Smooth muscle cell (in vitro differentiated cells): ENCODE data around the gene LAT. TPM values are rescaled to one million over a fixed set of nuclear protein-coding genes. Genes with fewer than 3 reads are reported as not detected.

Experiments used
- DNase-seq: peaks from one replicate; lab custom pipeline; 2025; ENCODE audit not compliant: unreplicated experiment; lab: John Stamatoyannopoulos, UW
- H2AFZ ChIP-seq: fragments of 200-600 bp; sonication (generic); 2 replicates; pipeline ENCODE4 v1.6.0; 2016; ENCODE audit warnings: antibody characterized with exemption, low read depth, mild to moderate bottlenecking
- H3F3A ChIP-seq: fragments of 200-600 bp; sonication (generic); 2 replicates; pipeline ENCODE4 v1.6.0; 2017; ENCODE audit warnings: antibody characterized with exemption, low read depth
- H3K27ac ChIP-seq: fragments of 200-600 bp; sonication (generic); 2 replicates; pipeline ENCODE4 v1.5.1; 2016; ENCODE audit warnings: low read depth, mild to moderate bottlenecking
- H3K27me3 ChIP-seq: fragments of 200-600 bp; sonication (generic); 2 replicates; pipeline ENCODE4 v1.6.1; 2016; ENCODE audit warnings: low read depth, mild to moderate bottlenecking
- H3K36me3 ChIP-seq: fragments of 200-600 bp; sonication (generic); 2 replicates; pipeline ENCODE4 v1.5.1; 2016; ENCODE audit warnings: low read depth
- H3K4me1 ChIP-seq: fragments of 200-600 bp; sonication (generic); 2 replicates; pipeline ENCODE4 v1.5.1; 2016; ENCODE audit warnings: low read depth
- H3K4me2 ChIP-seq: fragments of 200-600 bp; sonication (generic); 2 replicates; pipeline ENCODE4 v1.6.0; 2016; ENCODE audit warnings: mild to moderate bottlenecking
- H3K4me3 ChIP-seq: fragments of 200-600 bp; sonication (generic); 2 replicates; pipeline ENCODE4 v1.5.1; 2016; ENCODE audit warnings: mild to moderate bottlenecking
- H3K79me2 ChIP-seq: fragments of 200-600 bp; sonication (generic); 2 replicates; pipeline ENCODE4 v1.6.0; 2016; ENCODE audit warnings: low read depth, mild to moderate bottlenecking
- H3K9ac ChIP-seq: fragments of 200-600 bp; sonication (generic); 2 replicates; pipeline ENCODE4 v1.6.0; 2016; ENCODE audit warnings: low read depth
- H3K9me3 ChIP-seq: fragments of 200-600 bp; sonication (generic); replicated peaks from 2 replicates; pipeline ENCODE4 v1.5.1; 2016; ENCODE audit warnings: low read depth
- H4K20me1 ChIP-seq: fragments of 200-600 bp; sonication (generic); 2 replicates; pipeline ENCODE4 v1.6.0; 2016; ENCODE audit warnings: low read depth
- WGBS: methylation state at CpG from one replicate; pipeline ENCODE4 v1.1.7; 2016; ENCODE audit warnings: low lambda C conversion rate; 5-methylcytosine and 5-hydroxymethylcytosine counted together
- polyA plus RNA-seq: library from polyadenylated mRNA; unstranded; fragments of >200 nt; fragmentation: Nextera tagmentation; extraction: Ambion mirVana; gene quantifications from 2 replicates; pipeline ENCODE4 v1.2.1, GENCODE V29; 2016
- total RNA-seq: library from RNA; depleted of rRNA; stranded (reverse); fragments of >200 nt; gene quantifications from 2 replicates; pipeline ENCODE4 v1.2.3, GENCODE V29; 2014
- TF ChIP-seq, protein P1 (sequence below): fragments of 200-600 bp; sonication (generic); IDR thresholded peaks from 2 replicates; pipeline ENCODE4 v1.5.1; 2017; ENCODE audit warnings: borderline replicate concordance, mild to moderate bottlenecking, antibody characterized with exemption; ENCODE audit not compliant: insufficient read depth, poor library complexity, severe bottlenecking

LAT gene
- total and polyA plus RNA-seq, 2 experiments from 2014 or later = 3.5 to 8.2 TPM

DNA sequence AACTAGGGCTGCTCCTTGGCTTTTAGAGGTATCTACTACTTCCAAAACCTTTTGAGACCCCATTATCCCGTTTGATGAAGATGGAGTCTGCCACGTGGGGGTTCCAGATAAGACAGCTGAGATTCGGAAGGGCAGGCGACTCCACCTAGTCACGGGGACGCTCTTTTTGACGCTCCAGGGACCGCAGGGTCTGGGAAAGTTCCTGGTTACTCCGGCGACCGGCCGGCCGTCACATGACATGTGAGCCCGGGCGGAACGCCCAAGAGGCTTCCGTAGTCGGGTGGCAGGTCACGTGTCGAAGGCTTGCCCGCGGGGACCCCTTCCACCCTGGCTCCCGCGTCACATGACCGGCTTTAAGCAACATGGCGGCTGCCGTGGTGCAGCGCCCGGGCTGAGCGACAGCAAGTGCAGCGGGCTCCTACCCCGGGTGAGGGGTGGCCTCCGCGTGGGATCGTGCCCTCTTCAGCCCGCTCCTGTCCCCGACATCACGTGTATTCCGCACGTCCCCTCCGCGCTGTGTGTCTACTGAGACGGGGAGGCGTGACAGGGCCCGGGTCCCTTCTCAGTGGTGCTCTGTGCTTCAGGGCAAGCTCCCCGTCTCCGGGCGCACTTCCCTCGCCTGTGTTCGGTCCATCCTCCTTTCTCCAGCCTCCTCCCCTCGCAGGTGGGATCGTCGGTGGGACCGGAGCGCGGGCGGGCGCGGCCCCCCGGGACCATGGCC lies 10.3 kb upstream of the LAT start, which contains the start of gene SPNS1:
Gene SPNS1 (plus strand): TSS at position 342 of the 721 bp plus-strand sequence. CDS start 374 bp downstream, at position 716.
- Histone ChIP-seq H3K27me3 (no peaks in the 10 kb centered on the region), H3K4me1 (peaks cover 5% of the 10 kb centered on the region), H3K4me3 (peak within 1 kb of the TSS; percentile 66), H3K27ac (peak within 1 kb of the TSS; percentile 66), H3K9me3 (no peaks in the 10 kb centered on the region), H3K36me3 (no peaks in the 10 kb centered on the region), H3K9ac (peak within 1 kb of the TSS; percentile 78), H4K20me1 (no peaks in the 10 kb centered on the region), H3F3A (peaks cover 4% of the 10 kb centered on the region), H3K79me2 (peaks cover 15% of the 10 kb centered on the region), H2AFZ (peak within 1 kb of the TSS; percentile 85), H3K4me2 (peak within 1 kb of the TSS; percentile 88)
- WGBS = under 1% methylated on average over 52 of the region's 60 CpGs
- TF ChIP-seq, protein P1, sequence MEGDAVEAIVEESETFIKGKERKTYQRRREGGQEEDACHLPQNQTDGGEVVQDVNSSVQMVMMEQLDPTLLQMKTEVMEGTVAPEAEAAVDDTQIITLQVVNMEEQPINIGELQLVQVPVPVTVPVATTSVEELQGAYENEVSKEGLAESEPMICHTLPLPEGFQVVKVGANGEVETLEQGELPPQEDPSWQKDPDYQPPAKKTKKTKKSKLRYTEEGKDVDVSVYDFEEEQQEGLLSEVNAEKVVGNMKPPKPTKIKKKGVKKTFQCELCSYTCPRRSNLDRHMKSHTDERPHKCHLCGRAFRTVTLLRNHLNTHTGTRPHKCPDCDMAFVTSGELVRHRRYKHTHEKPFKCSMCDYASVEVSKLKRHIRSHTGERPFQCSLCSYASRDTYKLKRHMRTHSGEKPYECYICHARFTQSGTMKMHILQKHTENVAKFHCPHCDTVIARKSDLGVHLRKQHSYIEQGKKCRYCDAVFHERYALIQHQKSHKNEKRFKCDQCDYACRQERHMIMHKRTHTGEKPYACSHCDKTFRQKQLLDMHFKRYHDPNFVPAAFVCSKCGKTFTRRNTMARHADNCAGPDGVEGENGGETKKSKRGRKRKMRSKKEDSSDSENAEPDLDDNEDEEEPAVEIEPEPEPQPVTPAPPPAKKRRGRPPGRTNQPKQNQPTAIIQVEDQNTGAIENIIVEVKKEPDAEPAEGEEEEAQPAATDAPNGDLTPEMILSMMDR = no peak
- peak; percentile 80 for DNase-seq

DNA sequence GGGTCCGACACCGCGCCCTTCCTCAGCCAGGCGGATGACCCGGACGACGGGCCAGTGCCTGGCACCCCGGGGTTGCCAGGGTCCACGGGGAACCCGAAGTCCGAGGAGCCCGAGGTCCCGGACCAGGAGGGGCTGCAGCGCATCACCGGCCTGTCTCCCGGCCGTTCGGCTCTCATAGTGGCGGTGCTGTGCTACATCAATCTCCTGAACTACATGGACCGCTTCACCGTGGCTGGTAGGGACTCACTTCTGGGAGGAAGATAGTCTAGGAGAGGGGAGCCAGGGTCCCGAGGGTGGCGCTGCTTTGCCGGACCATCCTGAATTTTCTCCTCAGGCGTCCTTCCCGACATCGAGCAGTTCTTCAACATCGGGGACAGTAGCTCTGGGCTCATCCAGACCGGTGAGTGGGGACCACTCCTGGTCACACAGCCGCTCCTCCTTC lies 9.7 kb upstream of the LAT start:
- no peaks in the 10 kb centered on the region for H3K27me3 ChIP-seq
- H3K4me2 ChIP-seq = peak overlapping the region; percentile 88
- no peaks in the 10 kb centered on the region for H4K20me1 ChIP-seq
- peaks cover 4% of the 10 kb centered on the region for H3F3A ChIP-seq
- peak overlapping the region; percentile 85 for H2AFZ ChIP-seq
- H3K9ac ChIP-seq = peak overlapping the region; percentile 78
- no peaks in the 10 kb centered on the region for H3K36me3 ChIP-seq
- no peaks in the 10 kb centered on the region for H3K9me3 ChIP-seq
- peaks cover 15% of the 10 kb centered on the region for H3K79me2 ChIP-seq
- H3K4me3 ChIP-seq = peak overlapping the region; percentile 66
- TF ChIP-seq, protein P1 = no peak
- no peak overlapping the region for H3K27ac ChIP-seq
- peaks cover 5% of the 10 kb centered on the region for H3K4me1 ChIP-seq
- 22% methylated on average over 28 of the region's 30 CpGs for WGBS
- DNase-seq = no peak

DNA sequence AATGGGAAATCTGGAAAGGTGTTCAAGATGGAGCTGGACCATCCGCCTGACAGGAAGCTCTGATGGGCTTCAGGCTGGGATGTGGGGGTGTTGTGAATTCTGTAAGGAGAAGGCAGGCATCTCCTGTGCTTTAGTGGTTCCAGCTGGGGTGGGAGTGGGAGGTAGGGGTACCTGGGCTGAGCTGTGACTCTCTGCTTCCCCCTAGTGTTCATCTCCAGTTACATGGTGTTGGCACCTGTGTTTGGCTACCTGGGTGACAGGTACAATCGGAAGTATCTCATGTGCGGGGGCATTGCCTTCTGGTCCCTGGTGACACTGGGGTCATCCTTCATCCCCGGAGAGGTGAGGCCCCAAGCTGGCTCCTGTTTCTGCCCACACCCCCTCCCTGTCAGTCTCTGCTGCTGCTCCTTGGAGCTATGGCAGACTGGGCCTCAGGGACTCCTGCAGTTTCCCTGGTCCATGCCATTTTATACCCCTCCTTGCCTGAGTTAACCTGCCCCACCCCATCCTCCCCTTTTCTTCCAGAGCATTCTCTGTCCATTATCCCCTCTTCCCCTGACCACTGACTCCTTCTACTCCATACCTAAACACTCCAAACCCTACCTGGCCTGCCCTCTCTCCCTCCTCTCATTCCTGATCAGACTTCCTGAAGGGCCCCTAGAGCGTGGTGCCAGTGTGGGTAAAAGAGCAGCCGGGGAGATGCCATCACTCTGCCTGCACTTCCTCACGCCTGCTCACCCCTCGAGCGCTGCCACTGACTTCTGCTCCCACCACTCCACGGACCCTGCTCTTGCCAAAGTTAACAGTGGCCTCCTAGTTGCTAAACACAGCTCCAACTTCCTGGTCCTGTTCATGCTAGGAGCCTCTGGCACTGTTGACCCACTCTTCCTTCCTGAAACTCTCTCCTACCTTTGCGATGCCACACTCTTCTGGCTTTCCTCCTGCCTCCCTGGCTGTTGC lies 6.9 kb upstream of the LAT start:
- Histone ChIP-seq H3K9ac (no peak overlapping the region), H3K4me3 (no peak overlapping the region), H3K36me3 (no peaks in the 10 kb centered on the region), H3K79me2 (peaks cover 15% of the 10 kb centered on the region), H3F3A (peaks cover 4% of the 10 kb centered on the region), H3K4me1 (peaks cover 5% of the 10 kb centered on the region), H3K27ac (no peak overlapping the region), H3K4me2 (no peak overlapping the region), H3K27me3 (no peaks in the 10 kb centered on the region), H2AFZ (no peak overlapping the region), H4K20me1 (no peaks in the 10 kb centered on the region), H3K9me3 (no peaks in the 10 kb centered on the region)
- WGBS = 83% methylated on average over 11 of the region's 11 CpGs
- TF ChIP-seq, protein P1 = peak; percentile 40
- no peak for DNase-seq
